NCI-H82 treated with DMSO at 0.1 percent for 48 hours (cell line): Measurements from ENCODE around the gene CHRDL2.

Source experiments
- DNase-seq: peaks from one replicate; lab custom pipeline; 2025; ENCODE audit not compliant: unreplicated experiment; lab: John Stamatoyannopoulos, UW

Gene CHRDL2

GRCh38 chr11:74749127-74749964 is 18.1 kb upstream of the CHRDL2 start:
- DNase-seq = no peak

GRCh38 chr11:74748211-74749126 is 17.2 kb upstream of the CHRDL2 start, which contains the start of gene RNF169:
TSS of gene RNF169 (plus strand) at chr11:74748849. CDS start at chr11:74748881, 32 bp downstream.
- DNase-seq = peak; percentile 84

- DNase-seq = no peak
Observed at GRCh38 chr11:74746868-74747267, 15.6 kb upstream of the CHRDL2 start.

- DNase-seq = no peak
Observed at GRCh38 chr11:74744277-74744676, 13.1 kb upstream of the CHRDL2 start.

- DNase-seq = no peak
Observed at GRCh38 chr11:74743640-74744039, 12.4 kb upstream of the CHRDL2 start.

GRCh38 chr11:74742070-74742469 is 10.8 kb upstream of the CHRDL2 start:
- no peak for DNase-seq

- DNase-seq = peak; percentile 12
Observed at GRCh38 chr11:74739546-74740270, 8.5 kb upstream of the CHRDL2 start.

GRCh38 chr11:74736031-74736430 is 4.8 kb upstream of the CHRDL2 start:
- DNase-seq = no peak

- no peak for DNase-seq
Observed at GRCh38 chr11:74735365-74735928, 4.2 kb upstream of the CHRDL2 start.

- no peak for DNase-seq
Observed at GRCh38 chr11:74734559-74734925, 3.3 kb upstream of the CHRDL2 start.

GRCh38 chr11:74730571-74731260 is 510 bp downstream of the CHRDL2 start:
- no peak for DNase-seq

GRCh38 chr11:74729397-74729796 is 1.8 kb downstream of the CHRDL2 start:
- DNase-seq = no peak

- no peak for DNase-seq
Observed at GRCh38 chr11:74726547-74727182, 4.6 kb downstream of the CHRDL2 start.

- DNase-seq = no peak
Observed at GRCh38 chr11:74725701-74726100, 5.5 kb downstream of the CHRDL2 start.

GRCh38 chr11:74723511-74723910 is 7.7 kb downstream of the CHRDL2 start:
- no peak for DNase-seq

GRCh38 chr11:74721479-74721835 is 9.8 kb downstream of the CHRDL2 start:
- no peak for DNase-seq

GRCh38 chr11:74720596-74721478 is 10.4 kb downstream of the CHRDL2 start:
- DNase-seq = no peak

- no peak for DNase-seq
Observed at GRCh38 chr11:74719011-74719410, 12.2 kb downstream of the CHRDL2 start.
